GF-D8 (cell line): ENCODE results near the gene SMIM38.

Experiments used
- DNase-seq: peaks from one replicate; lab custom pipeline; 2025; lab: John Stamatoyannopoulos, UW

Gene SMIM38

DNA sequence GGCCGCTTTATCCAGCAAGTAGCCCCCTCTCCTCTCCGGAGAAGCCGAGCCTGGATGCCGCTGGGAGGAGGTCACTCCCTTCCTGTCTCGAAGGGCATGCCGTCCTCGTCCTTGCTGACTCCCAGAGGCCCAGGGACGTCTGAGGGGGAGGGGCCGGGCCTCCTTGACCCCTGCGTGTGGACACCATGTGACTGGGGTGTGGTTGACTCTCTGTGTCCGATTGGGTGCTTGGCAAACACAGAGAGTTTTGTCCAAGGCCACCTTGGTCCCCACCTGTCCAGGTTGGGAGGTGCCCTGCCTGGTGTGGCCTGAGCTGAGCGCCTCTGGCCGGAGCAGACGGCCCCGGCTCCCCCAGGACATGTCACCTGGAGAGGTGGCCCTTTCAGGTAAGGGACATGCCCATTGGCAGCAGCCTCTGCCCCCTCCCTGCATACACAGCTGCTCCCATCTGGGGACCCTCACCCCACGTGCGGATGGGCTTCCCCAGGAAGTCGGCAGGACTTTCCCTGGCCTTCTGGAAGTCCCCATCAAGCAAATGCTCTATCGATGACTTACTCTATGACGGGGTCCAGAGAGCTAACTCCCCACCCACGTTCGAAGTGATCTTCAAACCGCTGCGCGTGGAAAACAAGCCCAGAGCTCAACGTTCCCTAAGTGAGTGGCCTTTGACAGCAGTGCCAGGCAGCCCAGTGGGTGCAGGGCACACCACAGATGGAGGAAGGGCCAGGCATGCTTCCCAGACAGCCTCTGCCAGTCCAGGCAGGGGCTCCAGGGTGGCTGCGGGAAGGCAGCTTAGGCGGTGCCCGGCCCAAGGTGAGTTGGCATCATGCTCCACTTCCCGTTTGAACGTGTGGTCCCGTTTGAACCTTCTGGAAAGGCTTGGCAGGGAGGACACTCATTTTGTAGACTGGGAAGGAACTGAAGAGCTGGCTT lies at the start of gene SMIM38:
TSS of gene SMIM38 (plus strand) at position 634 of the 933 bp plus-strand sequence. CDS start 1,912 bp downstream, outside the sequence.
- no peak for DNase-seq

DNA sequence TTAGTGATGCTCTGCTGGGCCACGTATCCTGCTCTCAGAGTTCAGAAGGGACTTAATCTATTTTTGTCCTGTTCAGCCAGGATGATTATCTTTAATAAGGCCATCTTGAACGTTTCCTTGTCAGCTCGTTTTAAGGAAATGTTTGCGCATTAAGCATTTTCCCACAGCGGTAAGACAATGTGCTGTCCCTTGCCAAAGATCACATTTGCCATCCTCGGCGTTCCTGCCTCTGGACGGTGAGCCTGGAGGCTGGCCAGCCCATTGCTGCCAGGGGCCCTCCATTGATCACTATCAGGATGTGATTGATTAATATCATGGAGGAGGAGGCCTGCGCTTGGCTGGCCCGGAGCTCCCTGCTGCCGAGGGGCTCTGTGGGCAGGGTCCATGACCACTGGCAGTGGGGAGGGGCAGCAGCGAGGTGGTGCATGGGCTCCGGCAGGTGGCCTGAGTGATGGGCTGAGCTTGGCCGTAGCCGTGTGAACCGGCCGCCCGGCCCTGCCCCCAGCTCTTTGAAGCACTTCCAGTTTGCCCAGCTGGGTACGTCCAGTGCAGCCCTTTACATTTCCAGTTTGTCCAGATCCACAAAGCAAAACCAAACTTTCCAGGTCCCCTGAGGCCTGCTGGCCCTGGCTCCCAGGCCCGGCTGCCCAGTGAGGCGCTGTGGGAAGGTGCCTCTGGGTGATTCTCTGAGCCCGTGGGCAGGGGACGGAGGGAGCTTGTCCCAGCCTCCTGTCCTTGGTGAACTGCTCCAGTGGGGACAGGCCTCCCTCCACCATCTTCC lies 49.5 kb upstream of the SMIM38 start:
- DNase-seq = no peak

DNA sequence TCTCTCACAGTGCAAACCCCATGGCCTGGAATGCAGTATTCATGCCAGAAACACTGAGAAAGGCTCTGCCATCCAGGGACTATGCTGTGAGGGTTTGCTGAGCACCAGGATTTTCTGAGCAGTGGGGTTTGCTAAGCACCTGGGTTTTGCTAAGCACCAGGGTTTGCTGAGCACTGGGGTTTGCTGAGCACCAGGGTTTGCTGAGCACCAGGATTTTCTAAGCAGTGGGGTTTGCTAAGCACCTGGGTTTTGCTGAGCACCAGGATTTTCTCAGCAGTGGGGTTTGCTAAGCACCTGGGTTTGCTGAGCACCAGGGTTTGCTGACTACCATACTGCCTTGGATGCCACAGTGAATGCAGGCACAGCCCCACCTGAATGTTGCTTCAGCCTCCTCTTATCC lies 48.3 kb upstream of the SMIM38 start:
- DNase-seq = no peak

DNA sequence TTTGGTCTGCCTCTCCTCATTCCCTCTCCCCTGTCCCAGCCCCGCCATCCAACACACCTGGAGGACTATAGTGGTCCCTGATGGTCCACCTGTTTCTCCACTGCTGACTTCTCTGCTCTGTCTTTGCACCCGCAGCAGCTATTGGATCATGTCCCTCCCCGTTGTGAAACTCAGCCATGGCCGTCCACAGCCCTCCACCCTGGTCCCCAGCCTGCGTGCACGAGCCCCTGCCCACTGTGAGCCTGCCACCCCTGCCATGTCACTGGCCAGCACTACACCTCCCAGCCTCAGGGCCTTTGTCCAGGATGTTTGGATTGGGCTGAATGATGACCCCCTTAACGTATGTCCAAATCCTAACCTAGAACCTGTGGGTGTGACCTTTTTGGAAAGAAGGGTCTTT lies 47.7 kb upstream of the SMIM38 start:
- no peak for DNase-seq

GRCh38 chr11:69108559-69108958 lies 47.2 kb upstream of the SMIM38 start:
- DNase-seq = no peak

- no peak for DNase-seq
Measured at GRCh38 chr11:69109101-69109500, 46.6 kb upstream of the SMIM38 start.

GRCh38 chr11:69110451-69110850 lies 45.3 kb upstream of the SMIM38 start:
- DNase-seq = no peak

- no peak for DNase-seq
Measured at GRCh38 chr11:69111624-69112542, 43.9 kb upstream of the SMIM38 start.

DNA sequence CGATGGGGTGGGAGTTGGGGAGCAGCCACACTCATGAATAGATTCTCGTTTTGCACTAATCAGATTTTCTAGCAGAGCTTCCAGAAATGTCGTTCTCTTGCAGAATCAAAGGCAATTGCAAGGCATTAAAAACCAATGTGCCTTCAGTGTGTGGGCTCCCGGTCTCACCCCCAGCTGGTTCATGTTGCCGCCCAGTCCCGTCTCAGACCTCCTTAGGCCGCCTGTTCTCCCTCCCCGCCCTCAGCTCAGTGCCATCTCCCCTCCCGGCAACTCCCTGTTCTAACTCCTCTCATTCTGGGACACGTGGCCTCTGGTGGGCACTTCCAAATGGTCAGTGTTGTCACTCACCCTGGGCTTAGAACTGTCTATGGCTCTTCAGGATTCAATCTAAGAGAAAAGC lies 42.5 kb upstream of the SMIM38 start:
- DNase-seq = no peak

DNA sequence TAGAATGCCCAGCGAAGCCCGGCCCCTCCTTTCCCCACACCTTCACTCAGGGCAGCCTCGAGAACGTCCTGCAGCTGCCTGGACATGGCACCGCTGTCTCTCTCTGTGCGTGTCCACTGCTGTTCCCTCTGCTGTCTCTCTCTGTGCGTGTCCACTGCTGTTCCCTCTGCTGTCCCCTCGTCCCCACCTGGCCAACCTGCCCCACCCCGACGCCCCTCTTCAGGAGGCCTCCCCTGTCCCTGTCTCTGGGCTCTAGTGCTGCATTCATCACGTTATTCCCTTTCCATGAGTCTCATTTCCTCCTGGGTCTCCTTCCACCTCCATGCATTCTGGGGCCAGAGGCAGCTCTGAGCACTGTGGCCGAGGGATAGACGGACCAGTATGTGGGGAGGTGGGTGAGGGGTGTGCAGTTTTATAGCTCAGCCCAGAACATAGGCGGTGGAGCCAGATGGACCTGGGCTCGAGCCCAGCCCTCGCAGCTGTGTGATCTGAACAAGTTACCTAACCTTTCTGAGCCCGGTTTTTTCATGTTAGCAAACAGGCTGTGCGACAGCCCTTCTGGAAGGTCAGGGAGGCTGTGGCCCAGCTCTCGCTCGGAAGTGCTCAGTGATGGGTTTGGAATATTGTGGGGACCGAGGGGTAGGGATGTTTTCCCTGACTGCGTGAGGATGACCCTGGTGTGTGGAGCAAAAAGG lies 41.9 kb upstream of the SMIM38 start:
- DNase-seq = no peak

DNA sequence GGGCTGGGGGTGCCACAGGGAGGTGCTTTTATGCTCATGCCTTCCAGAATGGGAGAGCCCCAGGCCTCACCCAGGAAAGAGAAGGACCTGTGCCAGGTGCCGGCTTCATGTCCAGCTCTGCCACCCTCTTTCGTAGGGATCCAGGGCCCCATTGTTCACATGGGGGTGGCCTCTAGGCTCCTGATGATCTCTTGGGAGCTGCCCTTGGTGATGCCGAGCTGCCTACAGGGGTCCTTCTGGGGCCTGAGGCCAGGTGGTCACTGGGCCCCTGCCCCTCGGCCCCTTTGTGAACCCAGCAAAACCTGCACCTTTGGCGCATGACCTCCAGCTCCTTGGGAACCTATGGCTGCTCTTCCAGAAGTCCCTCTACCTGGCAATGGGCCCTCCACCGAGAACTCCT lies 41.4 kb upstream of the SMIM38 start:
- no peak for DNase-seq

DNA sequence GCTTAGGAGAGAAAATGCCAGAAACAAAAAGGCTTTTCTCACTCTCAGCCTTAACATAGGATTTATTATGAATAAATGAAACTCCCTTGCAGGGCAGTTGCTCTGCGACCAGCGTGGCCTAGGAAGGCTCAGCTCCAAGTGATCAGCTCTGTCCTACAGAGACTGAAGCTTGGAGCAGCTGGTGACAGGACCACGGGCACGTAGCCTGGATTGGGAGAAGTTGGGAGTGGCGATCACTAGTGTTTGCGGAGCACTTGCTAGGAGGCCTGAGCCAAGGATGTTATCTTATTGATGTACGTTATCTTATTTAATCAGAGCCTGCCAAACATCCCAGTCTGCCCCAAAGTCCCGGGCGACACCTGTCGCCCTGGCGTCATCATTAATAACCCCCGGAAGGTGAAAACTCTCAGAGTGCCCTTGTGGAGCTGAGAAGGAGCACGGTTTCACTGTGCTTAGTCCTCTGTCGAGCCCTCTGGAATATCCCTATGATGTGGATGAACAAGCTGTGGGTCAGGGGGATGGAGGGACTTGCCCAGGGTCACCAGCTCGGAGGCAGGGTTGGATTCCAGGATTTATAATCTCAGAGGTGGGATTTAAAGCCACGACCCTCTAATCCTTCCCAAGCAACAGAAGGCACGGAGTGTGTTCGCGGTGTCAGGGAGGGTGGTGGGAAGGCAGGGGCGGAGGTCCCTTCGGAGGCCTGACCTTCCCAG lies 40.8 kb upstream of the SMIM38 start:
- DNase-seq = no peak

DNA sequence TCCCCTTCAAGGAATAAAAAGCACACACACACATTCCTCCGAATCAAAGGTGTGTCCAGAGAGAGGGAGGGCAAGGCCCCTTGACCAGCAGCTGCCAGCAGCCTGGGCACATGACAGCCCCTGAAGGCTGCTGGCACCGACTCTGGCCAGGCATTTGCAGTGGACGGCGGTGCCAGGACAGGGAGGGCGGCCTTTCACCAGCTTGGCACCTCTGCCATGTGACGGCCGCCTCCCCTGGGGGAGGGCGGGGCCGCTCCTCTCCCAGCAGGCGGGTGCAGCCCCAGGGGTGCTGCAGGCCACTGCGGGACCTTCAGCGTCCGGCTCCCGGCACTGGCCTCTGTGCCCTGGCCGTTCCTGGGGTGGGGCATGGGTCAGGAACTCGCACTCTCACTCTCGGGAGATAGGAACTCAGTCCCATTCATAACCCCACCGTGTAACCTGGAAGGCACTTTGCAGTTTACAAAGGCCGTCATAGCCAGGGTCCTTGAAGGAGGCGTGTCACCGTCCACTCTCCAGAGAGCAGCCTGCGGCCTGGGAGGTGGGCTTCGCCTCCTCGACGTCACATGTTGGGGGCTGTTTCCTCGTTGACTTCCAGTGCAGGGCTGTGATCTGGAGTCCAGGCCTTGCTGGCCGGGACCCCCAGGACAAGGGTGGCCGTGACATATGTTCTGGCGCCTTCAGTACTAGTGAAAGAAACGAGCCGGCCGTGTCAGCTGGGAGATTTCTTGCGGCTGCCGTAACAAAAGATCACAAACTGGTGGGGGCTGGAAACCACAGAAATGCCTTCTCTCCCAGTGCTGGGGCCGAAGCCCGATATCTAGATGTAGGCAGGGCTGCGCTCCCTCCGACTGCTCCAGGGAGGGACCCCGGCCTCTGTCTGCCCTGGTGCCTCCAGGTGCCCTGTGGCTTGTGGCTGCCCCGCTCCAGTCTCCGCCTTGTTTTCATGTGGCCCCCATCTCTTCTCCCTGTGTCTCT lies 39.9 kb upstream of the SMIM38 start:
- DNase-seq = no peak

- DNase-seq = no peak
Measured at GRCh38 chr11:69116671-69117070, 39.1 kb upstream of the SMIM38 start.

- DNase-seq = no peak
Measured at GRCh38 chr11:69119190-69119589, 36.5 kb upstream of the SMIM38 start.

GRCh38 chr11:69120096-69120875 lies 35.4 kb upstream of the SMIM38 start:
- DNase-seq = no peak

GRCh38 chr11:69121021-69121420 lies 34.7 kb upstream of the SMIM38 start:
- DNase-seq = no peak

GRCh38 chr11:69121621-69122325 lies 34.0 kb upstream of the SMIM38 start:
- no peak for DNase-seq
